Caki2 (cell line): ENCODE measurements around the gene GPR61. TPM values are rescaled to one million over a fixed set of nuclear protein-coding genes. Genes with fewer than 3 reads are reported as not detected.

Source experiments
- DNase-seq: peaks from one replicate; pipeline ENCODE4 v3.0.0-alpha.2; 2015; ENCODE audit warnings: low read depth
- in situ Hi-C: cut with HindIII; loops from 2 replicates; pipeline ENCODE4 v1.10.0; 2016; ENCODE audit warnings: low sequenced_read_pairs, low pct_unique_long_range_greater_than_20kb, mixed read lengths
- total RNA-seq: library from RNA; depleted of rRNA; stranded (reverse); fragments of >200 nt; shearing (Covaris generic); gene quantifications from 2 replicates; pipeline ENCODE4 v1.2.3, GENCODE V29; 2014; ENCODE audit warnings: low replicate concordance; rRNA removed

The GPR61 gene, protein sequence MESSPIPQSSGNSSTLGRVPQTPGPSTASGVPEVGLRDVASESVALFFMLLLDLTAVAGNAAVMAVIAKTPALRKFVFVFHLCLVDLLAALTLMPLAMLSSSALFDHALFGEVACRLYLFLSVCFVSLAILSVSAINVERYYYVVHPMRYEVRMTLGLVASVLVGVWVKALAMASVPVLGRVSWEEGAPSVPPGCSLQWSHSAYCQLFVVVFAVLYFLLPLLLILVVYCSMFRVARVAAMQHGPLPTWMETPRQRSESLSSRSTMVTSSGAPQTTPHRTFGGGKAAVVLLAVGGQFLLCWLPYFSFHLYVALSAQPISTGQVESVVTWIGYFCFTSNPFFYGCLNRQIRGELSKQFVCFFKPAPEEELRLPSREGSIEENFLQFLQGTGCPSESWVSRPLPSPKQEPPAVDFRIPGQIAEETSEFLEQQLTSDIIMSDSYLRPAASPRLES
- total RNA-seq, result not detected in 2 replicates

- in situ Hi-C loops, result no loop called here
Observed at GRCh38 chr1:109539676-109540075, at the start of gene GPR61. Gene GPR61 (plus strand): TSS chr1:109539872. CDS start chr1:109543023, 3,151 bp downstream.

DNA sequence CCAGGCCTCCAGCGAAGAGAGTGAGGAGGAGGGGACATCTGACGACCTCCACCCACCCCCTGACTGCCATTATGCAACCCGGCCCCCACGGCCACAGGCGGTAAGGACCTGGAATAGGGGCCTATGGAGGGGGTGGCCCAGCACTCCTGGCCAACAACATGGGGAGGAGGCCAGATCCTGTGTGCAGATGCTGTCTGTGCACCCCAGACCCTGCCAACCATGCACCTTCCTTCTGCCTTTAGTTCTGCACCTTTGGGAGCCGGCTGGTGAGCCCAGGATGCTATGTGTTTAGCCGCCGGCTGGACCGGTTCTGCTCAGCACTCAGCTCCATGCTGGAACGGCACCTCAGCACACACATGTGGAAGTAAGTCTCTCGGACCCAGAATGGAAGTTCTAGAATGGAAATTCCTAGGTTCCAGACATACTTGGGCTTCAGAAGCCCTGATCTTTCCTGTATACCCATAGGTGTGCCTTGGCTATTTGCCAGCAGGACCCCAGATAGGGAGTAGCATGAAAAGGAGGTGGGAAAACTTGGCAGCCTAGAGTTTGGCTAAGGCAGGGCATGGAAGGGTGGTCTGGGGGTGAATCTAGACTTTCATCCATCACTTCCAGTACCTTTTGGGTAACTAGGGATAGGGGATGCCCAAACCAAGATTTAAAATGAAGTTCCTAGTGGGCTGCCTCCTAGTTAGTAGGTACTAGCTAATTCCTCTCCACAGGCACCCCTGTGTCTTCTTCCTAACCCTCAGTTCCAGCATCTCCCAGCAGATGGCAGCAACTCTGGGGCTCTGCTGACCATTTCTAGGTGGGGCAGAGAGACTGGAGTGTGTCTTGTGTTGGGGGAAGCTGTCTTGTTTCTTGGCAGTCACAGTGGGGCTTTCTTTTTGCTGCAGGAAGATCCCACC, 49.4 kb upstream of the GPR61 start:
- in situ Hi-C loops, result no loop called here

More at GRCh38 chr1:109539676-109540075, at the start of gene GPR61:
- no peak for DNase-seq

DNA sequence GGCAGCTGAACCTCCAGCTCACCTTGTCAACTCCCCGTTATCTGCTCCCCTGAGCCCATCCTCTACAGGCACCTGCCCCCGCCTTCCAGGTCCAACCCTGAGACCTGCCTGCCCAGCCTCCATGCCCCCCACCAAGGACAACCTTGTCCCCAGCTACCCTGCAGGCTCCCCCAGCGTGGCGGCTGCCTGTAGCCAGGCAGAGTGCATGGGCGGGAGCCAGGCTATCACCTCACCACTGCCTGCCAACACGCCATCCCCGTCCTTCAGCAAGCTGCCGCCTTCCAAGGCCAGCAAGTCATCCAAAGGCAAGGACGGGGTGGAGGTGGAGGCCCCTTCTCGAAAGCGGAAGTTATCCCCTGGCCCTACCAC, 48.8 kb upstream of the GPR61 start:
- no peak for DNase-seq
- in situ Hi-C loops, result no loop called here

More for the DNA sequence above, 49.4 kb upstream of the GPR61 start:
- DNase-seq, result peak; percentile 49

DNA sequence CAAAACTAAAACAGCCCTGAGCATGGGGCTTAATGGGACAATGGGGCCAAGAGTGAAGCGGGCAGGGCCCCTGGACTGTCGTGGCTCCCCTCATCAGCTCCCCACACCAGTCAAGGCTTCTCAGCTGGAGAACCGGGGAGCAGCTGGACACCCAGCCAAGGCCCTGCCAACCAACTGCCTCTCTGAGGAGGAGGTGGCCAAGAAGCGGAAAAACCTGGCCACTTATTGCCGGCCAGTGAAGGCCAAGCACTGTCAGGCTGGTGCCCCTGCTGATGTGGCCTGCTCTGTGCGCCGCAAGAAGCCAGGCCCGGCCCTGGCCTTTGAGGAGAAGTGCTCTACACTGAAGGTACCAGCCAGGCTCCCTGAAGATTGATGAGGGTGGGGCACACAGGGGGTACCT, 48.3 kb upstream of the GPR61 start:
- in situ Hi-C loops, result no loop called here
- no peak for DNase-seq

GRCh38 chr1:109492779-109493178, 46.9 kb upstream of the GPR61 start:
- no peak for DNase-seq
- in situ Hi-C loops, result no loop called here

DNA sequence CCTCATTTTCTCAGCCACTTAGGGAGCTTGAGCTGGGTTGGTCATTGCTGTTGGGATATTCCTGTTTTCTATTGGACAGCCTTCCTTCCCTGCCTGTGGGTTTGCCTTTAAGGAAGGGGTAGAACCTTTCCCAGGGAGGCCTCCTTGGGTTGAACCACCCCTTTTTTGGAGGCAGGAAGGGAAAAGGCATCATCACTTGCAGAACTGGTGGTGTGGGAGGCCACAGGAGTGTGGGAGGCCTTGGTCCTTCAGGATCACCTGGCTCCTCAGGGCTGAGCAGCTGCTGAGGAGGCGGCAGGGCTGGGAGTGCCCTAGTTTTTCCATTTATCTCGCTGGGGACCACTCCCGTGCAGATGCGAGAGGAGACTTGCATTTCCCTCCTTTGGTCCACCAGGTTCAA, 46.4 kb upstream of the GPR61 start:
- in situ Hi-C loops, result no loop called here
- no peak for DNase-seq

DNA sequence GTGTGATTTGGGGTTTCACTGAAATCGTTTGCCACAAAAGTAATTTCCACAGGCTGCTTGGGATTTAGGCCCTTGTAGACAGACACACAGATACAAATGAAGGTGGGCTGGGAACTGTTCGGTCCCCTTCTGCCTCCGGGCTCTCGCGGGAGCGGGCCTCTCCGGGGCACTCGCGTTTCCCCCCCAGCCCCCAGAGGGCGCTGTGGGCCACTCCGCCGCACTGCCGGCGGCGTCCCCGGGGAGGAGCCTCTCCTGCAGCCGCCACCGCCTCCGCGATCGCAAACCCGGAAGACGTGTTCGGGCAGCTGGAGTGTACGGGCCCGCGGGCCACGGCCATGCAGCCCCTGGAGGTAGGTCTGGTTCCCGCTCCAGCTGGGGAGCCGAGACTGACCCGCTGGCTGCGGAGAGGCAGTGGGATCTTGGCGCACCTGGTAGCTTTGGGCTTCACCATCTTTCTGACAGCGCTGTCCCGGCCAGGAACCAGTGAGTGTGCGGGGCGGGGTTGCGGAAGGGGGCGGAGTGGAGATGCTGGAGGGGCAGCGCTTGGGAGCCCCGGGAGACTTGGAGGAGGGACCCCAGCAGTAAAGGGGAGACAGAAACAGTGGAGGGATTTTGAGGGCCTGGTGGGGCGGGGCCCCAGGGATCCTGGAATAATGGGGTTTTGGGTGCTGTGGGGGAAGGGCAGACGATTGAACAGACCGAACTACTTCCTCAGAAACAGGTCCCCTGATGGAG, 45.7 kb upstream of the GPR61 start, which contains the start of gene CYB561D1:
TSS of gene CYB561D1 (plus strand) at position 290 of the 735 bp plus-strand sequence. CDS start at position 336, 46 bp downstream.
- peak; percentile 86 for DNase-seq
- in situ Hi-C loops, result no loop called here

DNA sequence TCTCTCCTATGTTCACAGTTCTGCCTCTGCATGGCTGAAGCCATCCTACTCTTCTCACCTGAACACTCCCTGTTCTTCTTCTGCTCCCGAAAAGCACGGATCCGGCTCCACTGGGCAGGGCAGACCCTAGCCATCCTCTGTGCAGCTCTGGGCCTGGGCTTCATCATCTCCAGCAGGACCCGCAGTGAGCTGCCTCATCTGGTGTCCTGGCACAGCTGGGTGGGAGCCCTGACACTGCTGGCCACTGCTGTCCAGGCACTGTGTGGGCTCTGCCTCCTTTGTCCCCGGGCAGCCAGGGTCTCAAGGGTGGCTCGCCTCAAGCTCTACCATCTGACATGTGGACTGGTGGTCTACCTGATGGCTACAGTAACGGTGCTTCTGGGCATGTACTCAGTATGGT, 43.9 kb upstream of the GPR61 start:
- DNase-seq, result no peak
- in situ Hi-C loops, result no loop called here

DNA sequence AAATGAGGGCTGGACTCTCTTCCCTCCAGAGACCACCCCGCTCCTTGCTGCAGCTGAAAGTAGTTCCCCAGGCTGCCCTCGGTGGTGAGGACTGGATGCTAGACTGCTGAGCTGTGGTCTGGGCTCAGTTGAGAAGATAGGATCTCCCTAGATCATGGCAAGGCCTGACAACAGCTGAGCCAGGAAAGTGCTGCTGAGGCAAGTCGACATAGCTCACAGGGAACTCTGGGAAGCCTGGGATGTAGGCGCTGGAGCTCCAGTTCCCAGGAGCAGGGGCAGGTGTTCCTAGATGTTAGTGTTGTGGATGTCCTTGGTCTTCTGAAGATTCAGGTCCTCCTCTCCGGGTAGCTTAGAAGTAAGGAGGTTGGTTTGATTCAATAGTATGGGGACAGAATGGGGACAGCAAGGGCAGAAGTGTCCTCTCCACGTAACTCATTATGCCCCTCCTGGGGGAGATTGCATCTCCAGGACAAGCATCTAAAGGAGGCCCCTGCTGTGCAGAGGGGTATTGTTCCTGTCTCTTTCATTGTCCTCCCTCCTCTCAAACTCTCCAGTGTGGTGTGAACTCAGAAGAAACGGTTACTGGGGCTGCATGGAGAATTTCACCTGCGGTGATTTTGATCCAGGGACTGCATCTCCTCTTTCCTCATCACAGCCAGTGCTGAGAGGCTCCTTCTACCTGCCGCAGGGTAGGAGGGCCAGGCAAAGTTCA, 42.1 kb upstream of the GPR61 start:
- no peak for DNase-seq
- in situ Hi-C loops, result no loop called here

DNA sequence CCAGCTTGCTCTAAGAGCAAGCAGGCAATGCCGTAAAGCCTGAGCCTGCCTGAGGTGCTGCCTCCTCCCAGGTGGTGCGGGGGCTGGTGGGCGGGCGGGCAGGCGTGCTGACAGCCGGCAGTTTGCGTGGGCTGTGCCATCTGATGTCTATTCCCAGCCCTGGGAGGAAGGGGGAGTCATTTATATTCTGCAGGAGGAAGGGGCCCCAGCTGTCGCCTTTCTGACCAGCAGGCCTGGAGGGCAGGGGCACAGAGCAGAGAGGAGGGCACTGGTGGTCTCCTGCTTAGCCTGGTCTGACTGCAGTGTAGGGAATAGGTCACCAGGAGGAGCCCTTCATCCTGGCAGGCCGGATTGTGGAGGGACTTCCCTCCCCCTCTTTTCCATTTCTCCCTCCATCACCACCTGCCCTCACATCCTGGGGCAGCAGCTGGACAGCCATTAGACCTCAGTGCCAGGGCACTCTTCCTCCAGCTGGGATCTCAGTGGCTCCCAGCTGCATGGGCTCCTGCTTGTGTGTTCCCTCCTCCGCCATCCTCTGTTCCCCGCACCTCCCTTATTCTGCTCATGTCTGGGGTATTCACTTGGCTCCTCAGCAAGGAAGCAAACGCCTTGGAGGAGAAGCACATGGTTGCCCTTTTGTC, 41.4 kb upstream of the GPR61 start:
- in situ Hi-C loops, result no loop called here
- DNase-seq, result no peak

DNA sequence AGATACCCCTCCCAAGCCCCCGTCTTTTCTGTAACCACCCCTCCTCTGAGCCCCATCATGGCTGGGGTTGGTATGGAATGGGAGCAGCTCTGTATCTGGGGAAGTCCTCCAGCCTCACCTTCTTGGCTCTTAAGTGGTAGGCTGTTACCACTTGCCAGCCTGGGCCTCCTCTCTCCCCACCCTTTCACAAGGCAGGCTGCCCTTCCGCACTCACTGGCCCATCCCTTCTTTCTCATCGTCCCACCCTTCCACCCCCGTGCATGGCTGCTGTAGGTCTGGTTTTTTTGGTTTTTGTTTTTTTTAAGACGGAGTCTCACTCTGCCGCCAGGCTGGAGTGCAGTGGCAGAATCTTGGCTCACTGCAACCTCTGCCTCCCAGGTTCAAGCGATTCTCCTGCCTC, 40.6 kb upstream of the GPR61 start:
- in situ Hi-C loops, result no loop called here
- DNase-seq, result no peak

GRCh38 chr1:109499661-109500536, 39.8 kb upstream of the GPR61 start:
- in situ Hi-C loops, result no loop called here
- DNase-seq, result peak; percentile 70

DNA sequence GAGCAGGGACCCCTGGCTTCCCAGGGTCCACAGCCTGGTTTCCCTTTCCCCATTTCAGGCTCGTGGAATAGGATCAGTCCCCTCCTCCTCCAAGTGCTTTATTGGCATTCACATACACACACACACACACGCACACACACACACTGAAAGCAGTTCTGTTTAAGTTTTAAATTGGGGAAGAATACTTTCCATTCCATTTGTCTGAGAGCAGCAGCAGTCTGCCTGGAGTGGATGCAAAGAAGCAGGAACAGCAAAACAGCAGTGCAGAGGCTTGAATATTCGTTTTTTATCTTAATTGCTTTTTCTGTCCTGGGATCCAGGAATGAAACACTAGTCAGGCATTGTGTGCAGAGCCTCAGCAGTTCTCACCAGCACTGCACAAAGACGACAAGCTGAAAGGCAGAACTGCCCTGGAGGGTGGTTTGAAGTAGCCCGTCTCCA, 38.7 kb upstream of the GPR61 start:
- in situ Hi-C loops, result no loop called here
- DNase-seq, result no peak

DNA sequence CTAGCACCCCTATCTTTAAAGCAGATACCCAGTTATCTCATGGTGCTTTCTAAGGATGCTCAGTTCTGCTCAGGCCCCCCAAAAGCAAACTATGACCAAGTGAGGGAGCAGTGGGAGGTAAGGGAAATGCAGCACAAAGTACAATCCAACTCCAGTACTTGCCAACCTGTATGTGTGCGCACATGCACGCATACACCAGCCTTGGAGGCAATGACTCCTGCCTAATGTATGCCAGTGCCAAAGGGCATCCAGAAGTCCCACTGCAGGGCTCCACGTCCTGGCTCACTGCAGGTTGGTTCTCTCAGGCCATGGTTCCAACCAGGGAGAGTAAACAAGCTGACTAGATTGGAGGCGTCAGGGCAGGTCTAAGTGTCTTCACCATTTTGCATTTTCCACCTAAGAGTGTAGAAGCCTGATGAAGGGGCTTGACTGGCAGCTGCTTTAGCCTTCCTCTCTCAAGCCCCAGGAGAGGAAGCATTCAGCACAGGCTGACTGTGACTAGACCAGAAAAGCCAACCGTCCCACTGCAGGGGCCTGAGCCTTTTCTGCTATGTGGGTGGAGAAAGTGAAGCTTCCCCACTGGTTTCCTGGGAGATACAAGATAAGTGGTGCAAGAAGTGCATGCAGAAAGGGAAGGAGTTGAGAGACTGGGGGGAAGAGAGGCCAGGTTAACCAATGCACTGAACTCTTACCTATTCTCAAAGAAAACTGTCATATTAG, 37.9 kb upstream of the GPR61 start:
- in situ Hi-C loops, result no loop called here
- DNase-seq, result no peak

DNA sequence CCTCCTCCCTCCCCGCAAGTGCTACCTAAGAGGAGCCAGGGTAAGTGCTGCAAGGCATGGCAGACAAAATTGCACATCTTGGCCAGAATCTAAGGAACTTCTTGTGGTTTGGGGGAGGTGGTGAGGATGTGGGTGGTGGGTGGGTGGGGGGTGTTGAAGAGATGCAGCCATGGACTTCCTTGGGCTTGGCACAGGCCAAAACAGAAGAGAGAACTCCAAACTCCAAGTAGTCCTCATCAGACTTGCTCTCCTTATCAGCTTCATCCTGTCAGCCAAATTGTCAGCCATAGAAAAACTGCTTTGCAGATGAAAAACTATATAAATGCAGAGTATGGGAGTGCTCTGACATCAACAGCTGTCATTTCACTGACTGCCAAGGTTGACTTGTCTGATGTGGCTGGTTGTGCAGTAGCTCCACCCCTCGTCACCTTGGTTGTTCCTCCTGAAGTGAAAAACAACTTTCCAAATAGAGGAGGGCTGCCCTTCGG, 37.3 kb upstream of the GPR61 start:
- in situ Hi-C loops, result no loop called here
- DNase-seq, result no peak

DNA sequence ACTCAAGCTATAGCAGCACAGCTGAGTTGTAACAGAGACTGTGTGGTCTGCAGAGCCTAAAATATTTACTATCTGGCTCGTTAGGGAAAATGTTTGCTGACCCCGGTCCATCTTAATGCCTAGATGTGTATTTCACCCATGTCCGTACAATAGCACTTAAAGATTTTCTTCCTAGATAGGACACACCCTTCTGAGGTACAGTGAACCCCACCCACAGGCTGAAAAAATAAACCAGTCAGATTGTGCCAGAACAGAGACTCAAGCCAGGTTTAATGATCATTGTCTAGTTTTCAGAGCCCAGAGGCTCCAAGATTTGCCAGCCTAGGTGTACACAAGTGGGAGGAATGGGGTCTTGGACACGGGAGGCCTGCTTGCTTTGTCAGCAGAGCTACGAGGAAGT, 35.7 kb upstream of the GPR61 start:
- in situ Hi-C loops, result no loop called here
- no peak for DNase-seq
